Upper lobe of left lung (tissue), 6 donors: ENCODE measurements around the gene BMP6. TPM values are rescaled to one million over a fixed set of nuclear protein-coding genes. Genes with fewer than 3 reads are reported as not detected.

Source experiments
- ATAC-seq, 2 donors: fragments of 200-7000 bp; cut with Tn5 transposase; one replicate each; pipeline ENCODE4 v1.9.1; 2022; ENCODE audit warnings: mild to moderate bottlenecking in 2 of 2, moderate library complexity in 2 of 2; ENCODE audit not compliant: low FRiP score in 2 of 2
- DNase-seq, 2 donors: peaks; one replicate each; pipeline ENCODE4 v3.0.0-alpha.2; 2019 to 2020
- H3K27ac ChIP-seq, 4 donors: fragments of 200-600 bp; sonication (generic); one replicate each; pipeline ENCODE4 v1.5.1; 2016 to 2019
- H3K27me3 ChIP-seq, 4 donors: fragments of 200-600 bp; sonication (generic); one replicate each; pipeline ENCODE4 v1.5.1; 2017 to 2019
- H3K36me3 ChIP-seq, 4 donors: fragments of 200-600 bp; sonication (generic); one replicate each; pipeline ENCODE4 v1.5.1; 2016 to 2019
- H3K4me1 ChIP-seq, 4 donors: fragments of 200-600 bp; sonication (generic); one replicate each; pipeline ENCODE4 v1.5.1; 2018 to 2019
- H3K4me3 ChIP-seq, 4 donors: fragments of 200-600 bp; sonication (generic); one replicate each; pipeline ENCODE4 v1.5.1; 2017 to 2019; ENCODE audit warnings: mild to moderate bottlenecking in 2 of 4, moderate library complexity in 1 of 4
- H3K9me3 ChIP-seq, 4 donors: fragments of 200-600 bp; sonication (generic); one replicate each; pipeline ENCODE4 v1.5.1; 2018 to 2019
- EP300 ChIP-seq, 4 donors: sonication (generic); formaldehyde crosslinking; IDR thresholded peaks; one replicate each; pipeline ENCODE4 v1.5.1; 2017; ENCODE audit warnings: antibody characterized with exemption in 4 of 4, control low read depth in 2 of 4
- POLR2A ChIP-seq, 4 donors: fragments of 450-650 bp; IDR thresholded peaks; one replicate each; pipeline ENCODE4 v1.5.1; 2016 to 2017; ENCODE audit warnings: antibody characterized with exemption in 4 of 4, mild to moderate bottlenecking in 2 of 4
- POLR2AphosphoS5 ChIP-seq, 2 donors: sonication (generic); formaldehyde crosslinking; IDR thresholded peaks; one replicate each; pipeline ENCODE4 v1.5.1; 2017; ENCODE audit warnings: antibody characterized with exemption in 2 of 2
- WGBS, 2 donors: methylation state at CpG; one replicate each; pipeline ENCODE4 v1.1.5; 2017 to 2018; 5-methylcytosine and 5-hydroxymethylcytosine counted together
- total RNA-seq, 6 donors: library from RNA; depleted of rRNA in 4 of 6; stranded (reverse); fragments of >200 nt in 4 of 6; gene quantifications; one replicate each; pipeline versions ENCODE4 v1.1.0 to v1.2.1, GENCODE V29; 2016 to 2021
- TF ChIP-seq, protein P1 (sequence below), 6 experiments: fragments of 450-650 bp in 4 of 6; fragments of 200-600 bp in 2 of 6; sonication (generic) in 2 of 6; IDR thresholded peaks; one replicate each; pipeline ENCODE4 v1.5.1; 2016 to 2019; ENCODE audit warnings: antibody characterized with exemption in 6 of 6
- donor health status: DM: no; HTN: no; CAD: no; lungs with moderate emphysema.
- donor health status: DM: no; HTN: yes; CAD: no; lungs with severe emphysema.

BMP6 gene
- total RNA-seq, 6 donors from 2014 or later = 1.0 to 25.4 (median 5.2) TPM

DNA sequence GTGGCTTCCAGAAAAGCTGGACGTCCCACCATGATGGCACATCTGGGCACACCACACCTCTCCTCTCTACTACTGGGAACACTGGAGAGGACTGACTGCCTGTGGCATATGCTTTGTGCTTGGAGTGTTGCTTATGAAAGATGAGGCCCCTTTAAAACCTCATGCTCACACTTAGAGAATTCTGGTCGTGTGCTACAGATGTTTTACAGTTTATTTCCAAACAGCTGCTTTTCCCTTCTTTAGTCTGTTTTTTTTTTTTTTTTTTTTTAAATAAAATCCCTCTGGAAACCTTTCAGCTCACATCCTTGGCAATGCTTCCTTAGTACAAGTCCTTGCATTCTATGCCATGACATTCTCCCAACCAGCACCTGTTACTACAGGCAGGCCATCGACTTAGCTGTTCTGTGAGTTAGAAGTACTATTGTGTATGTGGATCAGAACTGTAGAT lies 60.3 kb downstream of the BMP6 start:
- H3K36me3 ChIP-seq = no peaks in the 10 kb centered on the region
- no peak overlapping the region for H3K4me3 ChIP-seq
- H3K27me3 ChIP-seq = no peaks in the 10 kb centered on the region
- ATAC-seq (peak in 1 of 2 donors; percentile 39), DNase-seq (no peak)
- TF ChIP-seq POLR2AphosphoS5 (IDR thresholded peaks at IDR 0.05) (no peak), POLR2A (IDR thresholded peaks at IDR 0.05) (no peak), EP300 (IDR thresholded peaks at IDR 0.05) (no peak)
- TF ChIP-seq, protein P1, sequence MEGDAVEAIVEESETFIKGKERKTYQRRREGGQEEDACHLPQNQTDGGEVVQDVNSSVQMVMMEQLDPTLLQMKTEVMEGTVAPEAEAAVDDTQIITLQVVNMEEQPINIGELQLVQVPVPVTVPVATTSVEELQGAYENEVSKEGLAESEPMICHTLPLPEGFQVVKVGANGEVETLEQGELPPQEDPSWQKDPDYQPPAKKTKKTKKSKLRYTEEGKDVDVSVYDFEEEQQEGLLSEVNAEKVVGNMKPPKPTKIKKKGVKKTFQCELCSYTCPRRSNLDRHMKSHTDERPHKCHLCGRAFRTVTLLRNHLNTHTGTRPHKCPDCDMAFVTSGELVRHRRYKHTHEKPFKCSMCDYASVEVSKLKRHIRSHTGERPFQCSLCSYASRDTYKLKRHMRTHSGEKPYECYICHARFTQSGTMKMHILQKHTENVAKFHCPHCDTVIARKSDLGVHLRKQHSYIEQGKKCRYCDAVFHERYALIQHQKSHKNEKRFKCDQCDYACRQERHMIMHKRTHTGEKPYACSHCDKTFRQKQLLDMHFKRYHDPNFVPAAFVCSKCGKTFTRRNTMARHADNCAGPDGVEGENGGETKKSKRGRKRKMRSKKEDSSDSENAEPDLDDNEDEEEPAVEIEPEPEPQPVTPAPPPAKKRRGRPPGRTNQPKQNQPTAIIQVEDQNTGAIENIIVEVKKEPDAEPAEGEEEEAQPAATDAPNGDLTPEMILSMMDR (IDR thresholded peaks at IDR 0.05) = no peak
- H3K4me1 ChIP-seq = peaks cover 9 to 16% (median 13%) of the 10 kb centered on the region in 4 donors
- H3K27ac ChIP-seq = peak overlapping the region in 1 of 4 donors; percentile 8
- WGBS, 2 donors = 44 to 56% methylated on average over 3 of the region's 3 CpGs
- H3K9me3 ChIP-seq = no peaks in the 10 kb centered on the region

DNA sequence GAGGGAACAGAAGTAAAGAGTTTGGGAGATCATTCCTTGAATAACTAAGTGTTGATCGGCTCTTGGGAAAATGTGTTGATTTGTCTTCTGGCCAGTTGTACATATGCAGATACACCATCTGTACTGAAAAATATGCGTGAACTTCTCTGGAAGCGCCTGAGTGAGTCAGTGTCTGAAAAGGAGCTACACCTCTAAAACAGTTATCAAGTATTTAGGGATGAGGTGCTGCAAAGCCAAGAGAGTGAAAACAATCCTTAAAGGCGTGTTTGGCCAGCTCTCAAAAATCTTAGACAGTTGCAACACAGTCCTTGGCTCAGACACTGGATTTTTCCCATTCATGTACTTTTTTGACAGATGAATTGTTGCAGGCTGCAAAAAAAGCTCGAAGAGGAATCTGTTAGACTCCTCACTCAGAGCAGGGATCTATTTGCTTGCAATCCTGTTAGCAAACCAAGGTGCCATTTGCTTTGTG lies 61.3 kb downstream of the BMP6 start:
- Histone ChIP-seq H3K4me3 (no peak overlapping the region), H3K27me3 (no peaks in the 10 kb centered on the region), H3K27ac (no peak overlapping the region), H3K9me3 (no peaks in the 10 kb centered on the region), H3K4me1 (peaks cover 9 to 16% (median 13%) of the 10 kb centered on the region in 4 donors), H3K36me3 (no peaks in the 10 kb centered on the region)
- TF ChIP-seq POLR2AphosphoS5 (IDR thresholded peaks at IDR 0.05) (no peak), POLR2A (IDR thresholded peaks at IDR 0.05) (no peak), EP300 (IDR thresholded peaks at IDR 0.05) (no peak)
- TF ChIP-seq, protein P1 (IDR thresholded peaks at IDR 0.05) = no peak
- DNase-seq (no peak), ATAC-seq (peak; percentile 31 to 86)
- 62 to 65% methylated on average over 5 of the region's 5 CpGs for WGBS, 2 donors

DNA sequence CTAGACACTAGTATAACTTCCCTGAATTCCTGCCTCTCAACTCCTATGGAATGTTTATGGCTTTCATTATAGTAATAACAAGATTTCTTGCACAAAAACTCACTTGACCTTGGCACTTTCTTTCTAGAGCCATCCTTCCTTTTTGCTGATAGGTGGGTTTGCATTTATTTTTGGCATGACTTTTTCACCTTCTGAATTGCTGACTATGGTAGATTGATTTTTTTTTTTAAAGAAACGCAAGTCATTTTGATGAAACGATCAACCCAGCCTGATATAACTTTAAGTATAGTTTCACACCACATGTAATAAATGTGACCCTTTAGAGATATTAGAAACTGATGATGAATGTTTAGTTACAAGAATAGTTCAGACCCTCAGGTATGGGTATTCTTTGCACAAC lies 61.8 kb downstream of the BMP6 start:
- TF ChIP-seq POLR2AphosphoS5 (IDR thresholded peaks at IDR 0.05) (no peak), POLR2A (IDR thresholded peaks at IDR 0.05) (no peak), EP300 (IDR thresholded peaks at IDR 0.05) (no peak)
- TF ChIP-seq, protein P1 (IDR thresholded peaks at IDR 0.05) = no peak
- Histone ChIP-seq H3K27me3 (no peaks in the 10 kb centered on the region), H3K9me3 (no peaks in the 10 kb centered on the region), H3K4me3 (no peak overlapping the region), H3K27ac (no peak overlapping the region), H3K4me1 (peaks cover 9 to 16% (median 13%) of the 10 kb centered on the region in 4 donors), H3K36me3 (no peaks in the 10 kb centered on the region)
- no peak for ATAC-seq
- 80 to 84% methylated on average over 2 of the region's 2 CpGs for WGBS, 2 donors
- DNase-seq = no peak

DNA sequence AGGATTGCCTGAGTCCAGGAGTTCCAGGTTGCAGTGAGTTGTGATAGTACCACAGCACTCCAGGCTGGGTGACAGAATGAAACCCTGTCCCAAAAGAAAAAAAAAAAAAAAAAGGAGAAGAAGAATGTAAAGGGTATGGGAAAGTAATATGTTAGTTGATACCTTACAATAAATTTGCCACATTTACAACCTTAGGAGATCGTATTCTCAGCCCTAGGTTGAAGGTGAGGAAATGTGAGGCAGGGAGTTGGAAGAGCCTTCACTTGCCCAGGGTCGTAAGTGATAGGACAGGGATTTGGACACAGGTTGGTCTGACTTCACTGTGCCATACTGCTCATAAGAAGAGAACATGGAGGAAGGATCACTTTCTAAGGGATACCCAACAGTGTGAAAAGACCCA lies 68.6 kb downstream of the BMP6 start:
- TF ChIP-seq POLR2A (IDR thresholded peaks at IDR 0.05) = no peak
- no peaks in the 10 kb centered on the region for H3K36me3 ChIP-seq
- no peak overlapping the region for H3K27ac ChIP-seq
- whole genome bisulfite sequencing, 2 donors = 91 to 94% methylated on average over 2 of the region's 2 CpGs
- no peaks in the 10 kb centered on the region for H3K9me3 ChIP-seq
- ATAC-seq = no peak
- no peak for DNase-seq
- H3K4me3 ChIP-seq = no peak overlapping the region
- no peaks in the 10 kb centered on the region for H3K27me3 ChIP-seq
- H3K4me1 ChIP-seq = no peaks in the 10 kb centered on the region

DNA sequence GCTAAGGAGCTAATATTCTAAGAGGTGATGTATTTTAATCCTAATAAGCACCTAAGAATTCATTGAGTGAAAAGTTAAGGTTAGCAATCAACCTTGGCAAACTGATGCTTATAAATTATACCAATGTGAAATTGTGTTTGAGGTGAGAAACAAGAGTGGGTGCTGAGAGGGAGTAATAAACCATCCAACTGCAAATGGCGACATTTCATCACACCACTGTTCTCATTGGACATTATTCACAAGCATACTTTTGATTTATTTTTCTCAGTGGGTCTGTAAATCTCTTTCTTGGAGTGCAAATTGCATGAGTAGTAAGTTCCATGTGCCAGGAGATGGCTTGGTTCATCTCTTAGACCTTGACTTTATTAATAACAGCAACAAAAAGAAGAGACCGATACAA lies 71.5 kb downstream of the BMP6 start:
- TF ChIP-seq EP300 (IDR thresholded peaks at IDR 0.05) (no peak), POLR2AphosphoS5 (IDR thresholded peaks at IDR 0.05) (no peak), POLR2A (IDR thresholded peaks at IDR 0.05) (no peak)
- TF ChIP-seq, protein P1 (IDR thresholded peaks at IDR 0.05) = no peak
- Histone ChIP-seq H3K27me3 (no peaks in the 10 kb centered on the region), H3K9me3 (no peaks in the 10 kb centered on the region), H3K36me3 (no peaks in the 10 kb centered on the region), H3K4me1 (no peaks in the 10 kb centered on the region), H3K27ac (no peak overlapping the region), H3K4me3 (no peak overlapping the region)
- WGBS, 2 donors = 94 to 96% methylated on average over 2 of the region's 2 CpGs
- DNase-seq = no peak
- no peak for ATAC-seq
